HL-60/S4 (cell line): ENCODE results near the gene PAX9.
"Not testable (repeated sequence)": the region's sequence is repeated elsewhere in the genome, so short reads cannot be mapped to it uniquely, and the experiment has no call there.

ENCODE experiments used
- in situ Hi-C: fragments of 300-500 bp; cut with MboI; formaldehyde crosslinking; loops from 2 replicates; pipeline ENCODE4 v1.14.3; 2022; ENCODE audit warnings: low sequenced_read_pairs

PAX9 gene

DNA sequence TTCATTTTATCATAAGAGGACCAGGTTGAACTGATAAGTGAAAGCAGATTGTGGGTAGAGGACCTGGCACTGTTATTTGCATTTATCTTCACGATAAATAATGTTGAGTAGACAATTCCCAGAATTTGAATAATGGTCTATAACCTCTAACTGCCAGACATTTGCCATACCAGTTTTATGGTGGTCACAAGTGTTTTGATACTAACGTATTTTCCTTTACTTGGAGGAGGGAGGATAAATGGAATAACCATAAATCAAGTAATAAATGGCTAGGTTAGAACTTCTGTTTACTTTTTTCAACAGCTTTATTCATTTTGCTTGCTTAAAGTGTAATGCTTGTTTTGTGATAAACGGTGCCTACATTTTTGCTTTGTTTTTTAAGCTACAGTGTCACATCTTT lies 9.5 kb downstream of the PAX9 start:
- in situ Hi-C loops: no loop called here

DNA sequence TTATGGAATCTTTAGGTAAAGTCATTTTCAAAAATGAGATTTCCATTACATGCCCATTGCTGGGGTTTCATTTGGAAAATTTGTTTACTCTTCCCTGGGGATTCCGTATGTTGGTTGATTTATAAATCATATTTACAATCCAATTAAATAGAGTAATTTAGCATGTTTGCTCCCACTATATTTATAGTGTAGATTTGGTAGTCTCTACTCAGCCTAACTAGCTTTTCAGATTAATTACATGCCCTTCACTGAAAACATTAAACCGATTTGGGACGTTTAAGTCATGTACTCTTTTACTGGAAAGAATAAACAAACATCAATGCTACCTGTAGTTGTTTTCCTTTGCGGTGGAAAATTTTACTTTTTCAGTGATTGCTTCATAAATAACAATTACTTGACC lies 10.4 kb downstream of the PAX9 start:
- in situ Hi-C loops: no loop called here

DNA sequence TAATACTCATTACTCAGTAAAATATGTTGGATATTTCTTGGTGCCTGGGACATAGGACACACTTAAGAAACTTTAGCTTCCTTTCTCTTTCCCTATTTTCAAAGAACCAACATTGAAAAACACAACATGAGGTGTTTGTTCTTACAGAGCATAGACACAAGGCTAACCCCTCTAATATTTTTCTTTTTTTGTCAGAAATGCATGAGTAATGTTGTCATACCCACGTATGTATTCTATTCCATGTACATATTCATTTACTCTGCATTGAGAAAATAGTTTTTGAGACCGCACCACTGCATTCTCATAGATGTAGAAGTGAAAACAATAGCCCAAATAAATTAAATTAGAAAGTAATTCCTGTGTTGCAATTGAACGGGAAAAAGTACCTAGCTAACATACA lies 13.0 kb downstream of the PAX9 start:
- in situ Hi-C loops: no loop called here

DNA sequence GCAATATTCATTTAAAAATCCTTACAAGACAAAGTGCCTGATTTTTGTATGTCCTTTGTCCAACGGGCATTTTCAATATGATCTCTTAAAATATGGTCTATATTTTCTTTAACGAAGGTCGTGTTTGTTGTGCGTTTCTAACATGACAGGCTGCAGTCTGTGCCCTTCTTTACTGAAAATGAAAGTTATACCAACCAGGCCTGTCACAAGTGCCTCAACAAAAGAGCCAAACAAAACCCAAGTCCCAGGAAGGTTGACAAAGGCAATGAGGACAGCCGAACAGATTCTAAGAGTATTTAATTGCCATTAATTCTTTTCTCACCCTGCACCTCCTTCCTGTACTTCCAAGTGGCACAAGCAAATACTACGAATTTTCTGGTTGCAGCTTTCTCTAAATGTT lies 13.9 kb downstream of the PAX9 start:
- in situ Hi-C loops: no loop called here

DNA sequence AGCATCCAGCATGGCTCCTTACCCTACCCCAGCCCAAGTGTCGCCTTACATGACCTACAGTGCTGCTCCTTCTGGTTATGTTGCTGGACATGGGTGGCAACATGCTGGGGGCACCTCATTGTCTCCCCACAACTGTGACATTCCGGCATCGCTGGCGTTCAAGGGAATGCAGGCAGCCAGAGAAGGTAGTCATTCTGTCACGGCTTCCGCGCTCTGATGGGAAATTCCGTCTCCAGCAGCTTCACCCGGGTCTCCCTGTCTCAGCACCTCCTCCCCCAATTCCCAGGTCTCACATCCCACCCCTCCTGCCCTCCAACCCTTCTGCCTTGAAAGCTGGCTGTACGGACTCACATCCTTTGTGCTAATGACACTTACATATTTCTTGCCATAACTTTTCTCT lies 14.6 kb downstream of the PAX9 start:
- in situ Hi-C loops: no loop called here

DNA sequence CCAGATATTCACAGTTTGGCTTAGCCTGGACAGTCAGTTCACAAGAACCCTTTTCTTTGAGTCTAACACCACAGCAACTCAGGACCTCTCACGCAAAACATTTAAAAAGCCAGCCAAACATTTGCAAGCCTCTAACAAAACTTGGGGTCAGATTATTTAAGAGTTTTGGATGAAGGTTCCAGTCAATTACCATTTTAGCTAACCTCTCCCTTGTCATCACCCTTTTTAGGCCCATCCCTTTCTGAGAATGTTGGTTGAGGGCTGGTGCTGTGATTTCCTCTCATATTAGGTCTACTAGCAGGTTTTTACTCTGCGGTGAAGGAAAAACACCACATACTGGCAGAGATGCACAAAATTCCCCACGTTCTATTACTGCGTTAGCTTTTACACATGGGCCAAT lies 20.7 kb downstream of the PAX9 start:
- in situ Hi-C loops: no loop called here

DNA sequence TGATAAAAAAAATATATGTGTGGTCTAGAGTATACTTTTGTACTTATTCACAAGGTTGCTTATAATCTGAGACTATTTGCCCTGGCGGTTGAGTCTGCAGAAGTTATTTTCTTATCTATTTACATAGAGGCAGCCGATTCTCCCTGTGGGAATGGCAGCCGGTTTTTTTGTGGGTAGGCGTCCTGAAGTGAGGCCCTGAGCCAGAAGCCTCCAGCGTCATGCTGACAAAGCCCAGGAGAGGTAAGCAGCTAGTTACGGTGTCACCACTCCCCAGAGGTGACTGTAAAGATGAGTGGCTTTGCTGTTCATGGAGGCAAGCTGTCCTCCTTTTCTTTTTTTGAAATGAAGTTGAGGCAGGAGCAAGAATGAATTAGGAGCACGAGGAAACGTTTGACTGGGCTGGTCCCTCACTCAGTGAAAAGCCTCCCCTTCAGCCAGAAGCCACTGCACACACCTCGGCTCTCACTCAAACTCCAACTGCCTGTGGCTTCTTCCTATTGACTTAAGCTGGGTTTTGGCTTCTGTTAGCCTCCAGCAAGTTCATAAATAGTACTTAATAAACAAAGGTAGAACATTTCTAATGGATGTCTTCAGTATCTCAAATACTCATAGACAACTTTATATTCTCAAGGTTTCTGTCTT lies 21.5 kb downstream of the PAX9 start:
- in situ Hi-C loops: no loop called here

DNA sequence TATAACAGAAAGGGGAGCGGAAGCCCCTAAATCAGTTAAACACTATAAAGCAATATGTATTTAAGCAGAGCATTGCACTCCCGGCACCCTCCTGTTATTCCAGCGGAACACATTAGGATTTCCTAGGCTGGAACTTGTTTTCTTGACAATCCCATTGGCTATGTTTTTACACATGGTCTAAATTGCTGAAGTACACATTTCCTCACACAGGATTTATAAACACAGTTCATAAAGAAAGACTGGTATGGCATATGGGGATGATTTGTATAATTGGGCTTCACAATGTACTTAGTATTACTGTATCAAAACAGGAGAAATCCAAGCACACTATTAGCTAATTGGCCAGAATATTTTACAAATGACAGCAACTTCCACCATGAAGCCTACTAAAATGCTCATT lies 23.3 kb downstream of the PAX9 start:
- in situ Hi-C loops: no loop called here

DNA sequence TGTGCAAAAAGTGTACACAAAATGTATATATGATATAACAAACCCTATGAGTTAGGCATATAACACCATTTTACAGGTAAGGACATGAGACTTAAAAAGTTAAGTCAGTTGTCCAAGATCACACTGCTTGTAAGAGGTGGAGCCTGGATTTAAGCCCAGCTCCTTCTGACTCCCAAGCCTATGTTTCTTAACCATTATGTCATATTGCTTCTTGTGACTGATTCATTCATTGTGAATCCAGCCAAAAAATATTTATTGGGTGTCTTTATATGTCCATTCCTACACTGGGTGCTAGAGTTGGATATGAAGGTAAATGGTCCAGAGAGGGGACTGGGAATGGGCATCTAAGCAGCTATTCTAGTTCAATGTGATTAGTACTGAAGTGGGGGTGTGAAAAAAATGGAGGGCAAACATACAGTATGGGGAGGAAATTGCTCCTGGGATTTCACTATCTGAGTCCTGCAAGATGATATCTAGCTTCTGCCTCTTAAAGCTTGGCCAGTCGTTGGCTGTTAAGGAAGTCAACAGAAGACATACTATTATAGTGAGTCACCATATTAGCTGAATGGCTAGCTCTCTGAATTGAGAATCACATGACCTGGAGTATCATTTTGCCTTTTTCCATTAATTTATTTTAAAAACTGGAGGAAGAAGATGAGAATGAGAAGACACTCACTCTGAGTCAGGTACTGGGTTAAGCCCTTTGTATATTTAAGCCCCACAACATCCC lies 28.8 kb downstream of the PAX9 start:
- in situ Hi-C loops: no loop called here

DNA sequence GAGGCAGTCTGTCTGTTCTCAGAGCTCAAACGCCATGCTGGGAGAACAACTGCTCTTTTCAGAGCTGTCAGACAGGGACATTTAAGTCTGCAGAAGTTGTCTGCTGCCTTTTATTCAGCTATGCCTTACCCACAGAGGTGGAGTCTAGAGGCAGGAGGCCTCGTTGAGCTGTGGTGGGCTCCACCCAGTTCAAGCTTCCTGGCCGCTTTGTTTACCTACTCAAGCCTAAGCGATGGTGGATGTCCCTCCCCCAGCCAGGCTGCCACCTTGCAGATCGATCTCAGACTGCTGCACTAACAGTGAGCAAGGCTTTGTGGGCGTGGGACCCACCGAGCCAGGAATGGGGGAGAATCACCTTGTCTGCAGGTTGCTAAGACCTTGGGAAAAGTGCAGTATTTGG lies 37.8 kb downstream of the PAX9 start:
- in situ Hi-C loops: not testable (repeated sequence)

DNA sequence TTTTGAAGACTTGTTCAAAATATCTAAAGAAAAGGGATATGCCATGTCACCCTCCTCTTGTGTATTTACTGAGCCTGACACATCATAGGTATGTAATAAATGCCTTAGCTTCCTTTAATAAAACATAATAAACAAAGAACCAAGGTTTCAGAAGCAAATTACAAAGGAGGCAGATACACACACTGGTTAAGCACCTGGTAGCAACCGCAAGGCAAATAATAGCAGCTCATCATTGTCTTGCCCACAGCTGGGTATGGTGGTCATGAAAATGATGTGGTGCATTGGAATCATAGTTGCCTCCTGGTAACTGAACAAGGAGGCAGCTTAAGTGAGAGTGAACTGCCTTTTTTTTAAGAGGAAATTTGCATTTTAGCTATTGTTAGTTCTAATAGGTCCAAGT lies 39.0 kb downstream of the PAX9 start:
- in situ Hi-C loops: no loop called here

DNA sequence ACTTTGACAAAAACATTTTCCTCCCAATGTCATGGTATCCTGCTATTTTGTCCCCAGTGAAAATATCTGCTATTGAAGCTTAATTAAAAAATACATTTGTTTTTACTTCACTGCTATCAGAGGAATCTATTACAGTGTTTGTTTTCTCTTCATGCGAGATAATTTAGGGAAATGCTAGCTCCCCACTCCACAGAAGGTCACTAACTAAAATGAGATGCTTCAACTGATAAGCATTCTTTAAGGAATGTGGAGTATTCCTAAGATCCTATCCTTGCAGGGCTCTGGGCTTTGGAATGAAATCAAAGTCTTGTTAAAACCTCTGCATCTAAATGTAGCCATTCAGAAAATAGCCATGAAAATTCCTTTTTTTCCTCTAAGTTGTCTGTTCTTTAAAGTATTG lies 39.5 kb downstream of the PAX9 start:
- in situ Hi-C loops: no loop called here

DNA sequence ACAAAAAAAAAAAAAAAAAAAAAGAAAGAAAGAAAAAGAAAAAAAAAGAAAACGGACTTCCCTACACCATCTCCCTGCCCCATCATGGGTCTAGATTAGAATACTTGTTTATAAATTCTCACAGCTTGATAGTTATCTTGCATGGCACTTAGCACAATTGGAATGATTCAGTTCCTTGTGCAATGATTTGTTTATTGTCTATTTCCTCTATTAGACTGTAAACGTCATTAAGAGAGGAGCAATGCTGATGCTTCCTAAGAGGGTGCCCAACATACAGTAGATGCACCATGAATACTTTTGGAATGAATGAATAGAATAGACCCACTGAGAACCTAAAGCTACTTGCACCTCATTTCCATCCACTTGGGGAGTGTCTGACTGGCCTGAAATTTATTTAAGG lies 40.8 kb downstream of the PAX9 start:
- in situ Hi-C loops: no loop called here

DNA sequence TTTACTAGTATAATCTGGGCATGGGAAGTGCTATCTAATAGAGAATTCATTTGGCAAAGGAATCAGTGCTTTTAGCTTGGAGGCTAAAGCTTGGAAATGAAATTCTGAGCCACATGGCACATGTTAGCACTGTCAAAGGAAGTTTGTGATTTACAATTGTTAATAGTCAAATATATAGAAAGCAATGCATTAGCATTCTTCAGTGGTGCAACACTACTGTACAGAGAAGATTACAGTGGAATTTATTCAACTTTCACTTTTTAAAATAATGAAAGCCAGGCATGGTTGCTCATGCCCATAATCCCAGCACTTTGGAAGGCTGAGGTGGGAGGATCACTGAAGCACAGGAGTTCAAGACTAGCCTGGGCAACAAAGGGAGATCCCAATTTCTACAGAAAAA lies 45.9 kb downstream of the PAX9 start:
- in situ Hi-C loops: no loop called here

DNA sequence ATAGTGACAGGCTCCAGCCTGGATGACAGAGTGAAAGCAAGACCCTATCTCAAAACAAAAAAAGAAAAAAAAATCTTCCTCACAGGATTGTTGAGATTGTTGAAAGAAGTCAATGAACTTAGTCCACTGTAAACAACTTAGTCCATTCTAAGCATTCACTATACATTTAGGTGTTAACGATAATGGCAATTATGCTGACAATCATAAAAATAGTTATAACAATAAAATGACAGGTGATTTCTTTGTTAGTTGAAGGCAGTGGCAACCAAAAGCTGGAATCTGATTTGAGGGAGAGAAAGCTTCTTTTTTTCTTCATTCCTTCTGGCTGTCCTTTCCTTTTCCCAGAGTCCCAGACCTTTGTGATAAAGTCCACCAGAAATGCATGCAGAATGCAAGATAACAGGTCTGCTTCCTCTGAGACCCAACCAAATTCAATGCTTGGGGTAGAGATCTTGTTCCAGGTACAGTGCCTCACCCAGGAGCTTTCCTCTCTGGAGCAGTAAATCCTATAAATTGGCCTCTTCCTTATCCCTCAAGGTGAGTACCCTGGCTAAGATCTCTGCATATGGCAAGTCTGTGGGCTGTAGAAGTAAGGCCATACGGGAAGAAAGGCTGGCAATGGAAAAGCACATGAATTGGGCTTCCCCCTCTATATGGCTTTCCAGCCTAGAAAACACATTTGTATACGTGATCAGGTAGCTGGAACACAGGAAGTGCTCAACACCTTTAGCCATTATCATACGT lies 52.5 kb downstream of the PAX9 start:
- in situ Hi-C loops: no loop called here

DNA sequence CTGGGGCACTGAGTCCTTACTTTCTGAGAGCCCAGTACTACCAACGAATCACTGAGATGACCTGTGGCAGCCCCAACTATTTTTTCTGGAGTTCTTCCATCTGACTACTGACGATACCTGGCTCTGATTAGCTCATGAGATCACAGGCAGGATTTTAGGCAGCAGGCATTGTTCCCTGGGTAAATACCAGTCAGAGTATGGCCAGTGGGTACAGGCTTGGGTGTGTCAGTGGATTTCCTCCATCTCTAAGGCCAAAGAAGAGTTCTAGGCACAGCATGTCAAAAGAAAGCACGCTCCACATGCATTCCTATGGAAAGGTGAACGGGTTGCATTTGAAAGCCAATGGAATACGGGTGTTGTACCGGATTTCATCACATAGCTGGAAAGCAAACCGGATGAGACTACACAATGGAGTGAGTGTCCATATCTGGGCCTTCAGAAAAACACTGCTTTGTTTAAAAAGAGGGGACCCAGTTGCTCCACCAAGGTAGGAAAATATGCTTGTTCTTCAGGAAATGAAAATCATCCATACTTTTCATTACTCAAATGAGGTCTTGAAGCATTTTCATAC lies 55.0 kb downstream of the PAX9 start:
- in situ Hi-C loops: no loop called here

DNA sequence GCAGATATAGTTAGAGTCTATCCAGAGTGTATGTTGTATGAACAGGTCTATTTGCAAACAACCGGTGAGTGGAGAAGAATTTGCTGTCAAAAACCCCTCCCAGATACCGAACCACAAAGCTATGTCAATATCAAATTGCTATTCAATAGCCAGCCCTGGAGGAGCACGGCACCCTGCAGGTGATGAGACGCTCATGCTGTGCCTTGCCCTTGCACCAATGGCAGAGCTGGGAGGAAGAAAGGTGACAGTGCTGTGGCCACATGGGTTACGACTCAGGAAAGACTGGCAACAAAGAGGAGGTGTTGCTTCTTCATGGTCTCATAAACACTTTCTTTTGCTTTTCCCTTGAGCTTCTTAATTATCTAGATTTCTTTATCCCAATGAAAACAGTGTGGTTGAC lies 55.7 kb downstream of the PAX9 start:
- in situ Hi-C loops: no loop called here

DNA sequence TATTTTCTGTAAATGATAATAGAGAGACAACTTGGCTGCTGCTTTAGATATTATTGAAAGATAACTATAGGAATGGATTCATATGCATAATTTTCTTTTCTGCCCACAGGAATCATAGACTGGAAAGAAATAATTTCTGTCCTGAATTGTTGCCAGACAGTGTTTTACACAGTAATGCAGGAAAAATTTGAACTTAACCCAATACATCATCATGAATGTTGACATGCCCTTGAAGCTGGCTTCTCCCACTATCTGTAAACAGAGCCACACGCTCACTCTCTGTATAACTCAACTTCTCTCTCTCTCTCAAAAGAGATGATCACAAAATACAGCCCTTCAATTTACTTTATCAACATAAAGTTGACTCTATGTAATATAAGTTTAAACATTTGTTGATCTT lies 56.6 kb downstream of the PAX9 start:
- in situ Hi-C loops: no loop called here

DNA sequence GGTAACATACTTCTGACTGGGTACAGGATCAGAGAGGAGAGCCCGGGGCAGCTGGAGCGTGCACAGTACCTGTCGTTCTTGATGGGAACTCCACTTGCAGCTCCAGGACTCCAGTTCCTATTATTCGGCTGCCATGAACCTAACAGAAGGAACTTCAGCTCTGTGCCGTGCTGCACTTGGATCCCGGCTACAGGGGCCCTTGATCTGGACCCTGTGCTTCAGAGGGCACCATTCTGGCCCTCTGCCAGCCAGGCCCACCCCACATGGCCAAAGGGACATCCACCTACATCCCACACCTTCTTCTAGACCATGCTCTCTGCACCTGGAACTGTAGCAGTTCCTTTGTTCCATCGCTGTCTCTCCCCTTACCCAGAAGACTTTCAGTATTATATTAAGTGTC lies 58.2 kb downstream of the PAX9 start:
- in situ Hi-C loops: no loop called here

DNA sequence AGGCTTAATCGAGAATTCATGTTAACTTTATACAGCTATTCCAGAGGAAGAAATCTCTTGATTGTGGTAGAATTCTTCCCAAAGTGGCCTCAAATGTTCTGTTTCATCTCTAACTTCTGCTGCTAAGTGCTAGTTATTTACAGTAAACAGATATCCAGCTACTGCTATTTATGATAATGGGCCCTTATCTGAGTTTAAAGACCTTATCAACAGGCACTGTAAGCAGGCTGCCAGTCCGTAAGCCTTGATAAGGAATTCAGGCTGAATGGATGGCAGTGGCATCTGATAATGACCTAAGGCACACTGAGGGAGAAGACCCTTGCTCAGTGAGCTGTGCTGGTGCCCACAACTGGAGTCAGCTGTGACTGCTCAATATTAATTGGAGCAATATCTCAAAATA lies 59.0 kb downstream of the PAX9 start:
- in situ Hi-C loops: no loop called here

DNA sequence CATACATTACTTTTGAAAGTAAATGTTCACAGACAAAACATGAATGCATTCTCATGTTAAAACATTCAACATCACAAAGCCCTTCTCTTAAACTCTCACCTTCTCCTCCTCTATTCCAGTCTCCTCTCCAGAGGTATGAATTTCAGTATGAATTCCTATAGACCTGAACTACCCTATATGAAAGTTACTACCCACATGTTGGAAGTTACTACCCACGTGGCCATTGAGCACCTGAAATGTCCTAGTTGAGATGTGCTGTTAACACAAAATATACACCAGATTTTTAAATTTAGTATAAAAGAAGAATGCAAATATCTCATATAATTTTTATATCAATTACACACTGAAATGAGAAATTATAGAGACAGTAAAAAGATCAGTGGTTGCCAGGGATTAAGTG lies 60.2 kb downstream of the PAX9 start:
- in situ Hi-C loops: no loop called here

DNA sequence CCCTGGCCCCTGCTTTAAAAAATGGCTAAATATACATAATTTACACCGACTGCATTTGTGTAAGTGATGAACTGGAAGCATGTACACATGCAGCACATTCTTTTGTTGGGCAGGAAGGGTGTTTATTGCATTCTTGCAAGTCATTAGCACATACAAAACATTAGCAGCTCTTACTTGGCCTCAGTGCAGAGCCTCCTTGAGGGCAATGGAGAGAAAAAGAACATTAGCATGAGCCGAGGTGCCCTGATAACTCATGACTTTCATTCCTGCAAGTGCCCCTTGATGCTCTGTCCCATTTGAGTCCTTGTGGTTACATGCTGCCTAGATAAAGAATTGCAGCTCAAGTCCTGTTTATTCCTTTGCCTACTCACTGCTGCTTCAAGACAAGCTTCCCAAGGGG lies 61.9 kb downstream of the PAX9 start:
- in situ Hi-C loops: no loop called here
